Trophoblast cell (in vitro differentiated cells and primary cell): ENCODE results near the gene STPG4.
"Not testable (repeated sequence)": the region's sequence is repeated elsewhere in the genome, so short reads cannot be mapped to it uniquely, and the experiment has no call there.

Experiments
- DNase-seq, 2 donors: peaks; one replicate each; pipeline ENCODE4 v3.0.0-alpha.2; 2016
- H2AFZ ChIP-seq: 2 replicates; pipeline ENCODE4 v1.6.1; 2013; ENCODE audit warnings: low read length, moderate library complexity, mild to moderate bottlenecking; ENCODE audit not compliant: insufficient read depth, poor library complexity
- H2AK5ac ChIP-seq: 2 replicates; pipeline ENCODE4 v1.6.1; 2013; ENCODE audit warnings: mild to moderate bottlenecking, low read length
- H2BK120ac ChIP-seq: 2 replicates; pipeline ENCODE4 v1.6.1; 2013; ENCODE audit warnings: low read length, mild to moderate bottlenecking, moderate library complexity; ENCODE audit not compliant: insufficient read depth, poor library complexity
- H2BK12ac ChIP-seq: 2 replicates; pipeline ENCODE4 v1.6.1; 2013; ENCODE audit warnings: mild to moderate bottlenecking, low read length, moderate library complexity
- H2BK5ac ChIP-seq: 2 replicates; pipeline ENCODE4 v1.6.1; 2013; ENCODE audit warnings: low read length, low read depth, moderate library complexity, mild to moderate bottlenecking; ENCODE audit not compliant: poor library complexity
- H3K14ac ChIP-seq: 2 replicates; pipeline ENCODE4 v1.6.1; 2013; ENCODE audit warnings: mild to moderate bottlenecking, low read length
- H3K18ac ChIP-seq: 2 replicates; pipeline ENCODE4 v1.6.1; 2013; ENCODE audit warnings: mild to moderate bottlenecking, low read length
- H3K23ac ChIP-seq: 2 replicates; pipeline ENCODE4 v1.6.1; 2013; ENCODE audit warnings: low read length
- H3K27ac ChIP-seq: 2 replicates; pipeline ENCODE4 v1.5.1; 2013; ENCODE audit warnings: low read depth, mild to moderate bottlenecking, inconsistent platforms, low read length, moderate library complexity
- H3K27me3 ChIP-seq: 2 replicates; pipeline ENCODE4 v1.6.1; 2013; ENCODE audit warnings: inconsistent platforms, mild to moderate bottlenecking, low read length, moderate library complexity; ENCODE audit not compliant: insufficient read depth
- H3K36me3 ChIP-seq, 2 experiments: 1 replicate in 1 of 2; 2 replicates in 1 of 2; pipeline ENCODE4 v1.6.1; 2013; ENCODE audit warnings: low read length in 2 of 2, mild to moderate bottlenecking in 2 of 2, moderate library complexity in 1 of 2; ENCODE audit not compliant: insufficient read depth in 2 of 2, control insufficient read depth in 1 of 2
- H3K4ac ChIP-seq: 2 replicates; pipeline ENCODE4 v1.6.1; 2013; ENCODE audit warnings: low read depth, mild to moderate bottlenecking, low read length, moderate library complexity
- H3K4me1 ChIP-seq, 2 experiments: 1 replicate in 1 of 2; 2 replicates in 1 of 2; pipeline ENCODE4 v1.6.1; 2013; ENCODE audit warnings: low read length in 2 of 2, mild to moderate bottlenecking in 2 of 2, moderate library complexity in 1 of 2; ENCODE audit not compliant: insufficient read depth in 2 of 2, control insufficient read depth in 1 of 2
- H3K4me2 ChIP-seq: 2 replicates; pipeline ENCODE4 v1.6.1; 2013; ENCODE audit warnings: inconsistent platforms, mild to moderate bottlenecking, low read length, moderate library complexity
- H3K4me3 ChIP-seq: 2 replicates; pipeline ENCODE4 v1.5.1; 2013; ENCODE audit warnings: mild to moderate bottlenecking, low read depth, low read length, inconsistent platforms
- H3K79me1 ChIP-seq: one replicate; pipeline ENCODE4 v1.6.1; 2013; ENCODE audit warnings: low read length
- H3K79me2 ChIP-seq: 2 replicates; pipeline ENCODE4 v1.6.1; 2013; ENCODE audit warnings: low read length, mild to moderate bottlenecking; ENCODE audit not compliant: control insufficient read depth, insufficient read depth, poor library complexity
- H3K9ac ChIP-seq: 2 replicates; pipeline ENCODE4 v1.6.1; 2013; ENCODE audit warnings: mild to moderate bottlenecking, low read length
- H3K9me3 ChIP-seq: 2 replicates; pipeline ENCODE4 v1.6.1; 2013; ENCODE audit warnings: low read depth, mild to moderate bottlenecking, control low read depth, inconsistent platforms, low read length; ENCODE audit not compliant: insufficient read depth
- H4K12ac ChIP-seq: 2 replicates; pipeline ENCODE4 v1.6.1; 2013; ENCODE audit warnings: low read depth, mild to moderate bottlenecking, low read length, moderate library complexity
- H4K8ac ChIP-seq: 2 replicates; pipeline ENCODE4 v1.6.1; 2013; ENCODE audit warnings: low read depth, mild to moderate bottlenecking, low read length, moderate library complexity
- H4K91ac ChIP-seq: one replicate; pipeline ENCODE4 v1.6.1; 2013; ENCODE audit warnings: low read depth, mild to moderate bottlenecking, low read length, moderate library complexity
- WGBS: extraction: QIAGEN DNeasy Blood & Tissue Kit; methylation state at CpG from one replicate; pipeline ENCODE4 v1.1.7; 2013; ENCODE audit warnings: missing lambda C conversion rate; ENCODE audit not compliant: insufficient read length, insufficient coverage; ENCODE audit errors: extremely low coverage; 5-methylcytosine and 5-hydroxymethylcytosine counted together

Gene STPG4

DNA sequence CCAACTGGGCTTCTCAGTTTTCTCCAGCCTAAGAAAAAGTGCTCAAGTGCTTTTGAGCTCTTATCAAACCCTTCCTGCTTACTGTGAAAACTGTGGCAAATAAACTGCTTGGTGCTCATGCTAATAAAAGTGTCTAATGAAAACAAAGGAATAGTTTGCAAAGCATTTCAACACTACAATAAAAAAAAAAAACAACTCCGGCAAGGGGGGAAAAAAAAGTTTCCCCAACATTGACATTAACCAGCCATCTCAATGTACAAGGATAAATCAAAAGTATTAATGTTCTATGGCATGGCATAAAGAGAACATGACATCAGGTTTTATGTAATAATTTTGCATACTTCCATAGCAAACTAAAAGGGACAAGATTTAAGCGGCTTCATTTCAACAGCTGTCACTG is 14.7 kb upstream of the STPG4 start:
- Histone ChIP-seq H2BK12ac (no peak overlapping the region), H3K4me3 (no peak overlapping the region), H3K79me1 (no peaks in the 10 kb centered on the region), H4K8ac (no peak overlapping the region), H3K27me3 (no peaks in the 10 kb centered on the region), H3K14ac (no peak overlapping the region), H2AFZ (no peak overlapping the region), H3K9ac (no peak overlapping the region), H3K4me1 (peaks cover 2% of the 10 kb centered on the region in 2 experiments), H4K12ac (no peak overlapping the region), H4K91ac (no peak overlapping the region), H3K27ac (no peak overlapping the region), H2BK120ac (no peak overlapping the region), H2BK5ac (no peak overlapping the region), H3K23ac (no peak overlapping the region), H3K79me2 (peaks cover 14% of the 10 kb centered on the region), H3K4me2 (no peak overlapping the region), H2AK5ac (no peak overlapping the region), H3K18ac (no peak overlapping the region), H3K9me3 (no peaks in the 10 kb centered on the region), H3K4ac (peak overlapping the region; percentile 46), H3K36me3 (peaks cover 9 to 14% of the 10 kb centered on the region in 2 experiments)
- no peak for DNase-seq
- WGBS: no CpG with 5 or more reads among the region's 2 CpGs

GRCh38 chr2:47168895-47169294 is 13.8 kb upstream of the STPG4 start:
- H2BK5ac ChIP-seq, H3K4ac ChIP-seq, H3K18ac ChIP-seq, H3K4me3 ChIP-seq, H3K9ac ChIP-seq, H3K9me3 ChIP-seq, DNase-seq, H3K27me3 ChIP-seq, H2BK120ac ChIP-seq, H3K79me1 ChIP-seq, H3K23ac ChIP-seq, H4K8ac ChIP-seq, H2AFZ ChIP-seq, H3K4me1 ChIP-seq, H2AK5ac ChIP-seq, H4K12ac ChIP-seq, H4K91ac ChIP-seq, H3K14ac ChIP-seq, H2BK12ac ChIP-seq, H3K4me2 ChIP-seq, H3K27ac ChIP-seq: not testable (repeated sequence)
- WGBS: no CpG with 5 or more reads among the region's 8 CpGs
- Histone ChIP-seq H3K36me3 (peaks cover 12 to 17% of the 10 kb centered on the region in 2 experiments), H3K79me2 (peaks cover 13% of the 10 kb centered on the region)

- H3K9me3 ChIP-seq: no peaks in the 10 kb centered on the region
- no peak overlapping the region for H3K4ac ChIP-seq
- no peak overlapping the region for H3K23ac ChIP-seq
- no peak overlapping the region for H2BK5ac ChIP-seq
- H3K79me1 ChIP-seq: no peaks in the 10 kb centered on the region
- no peak overlapping the region for H3K9ac ChIP-seq
- H3K14ac ChIP-seq: no peak overlapping the region
- DNase-seq: no peak
- H3K4me3 ChIP-seq: no peak overlapping the region
- no peak overlapping the region for H4K8ac ChIP-seq
- peaks cover 10% of the 10 kb centered on the region for H3K79me2 ChIP-seq
- no peak overlapping the region for H3K27ac ChIP-seq
- H3K36me3 ChIP-seq: peaks cover 17 to 21% of the 10 kb centered on the region in 2 experiments
- H2AK5ac ChIP-seq: no peak overlapping the region
- no peak overlapping the region for H2BK120ac ChIP-seq
- H3K18ac ChIP-seq: no peak overlapping the region
- H4K12ac ChIP-seq: no peak overlapping the region
- WGBS: no CpG with 5 or more reads among the region's 5 CpGs
- no peaks in the 10 kb centered on the region for H3K27me3 ChIP-seq
- no peak overlapping the region for H2BK12ac ChIP-seq
- H2AFZ ChIP-seq: no peak overlapping the region
- H4K91ac ChIP-seq: no peak overlapping the region
- H3K4me2 ChIP-seq: no peak overlapping the region
- H3K4me1 ChIP-seq: peaks cover 0 to 6% of the 10 kb centered on the region in 2 experiments
Observed at GRCh38 chr2:47167149-47167548, 12.0 kb upstream of the STPG4 start.

- H3K9ac ChIP-seq: no peak overlapping the region
- no peak overlapping the region for H3K23ac ChIP-seq
- no peak overlapping the region for H3K4me2 ChIP-seq
- H4K8ac ChIP-seq: no peak overlapping the region
- H3K79me2 ChIP-seq: peaks cover 9% of the 10 kb centered on the region
- no peak overlapping the region for H4K91ac ChIP-seq
- H3K14ac ChIP-seq: no peak overlapping the region
- no peaks in the 10 kb centered on the region for H3K9me3 ChIP-seq
- no peak overlapping the region for H3K18ac ChIP-seq
- no peaks in the 10 kb centered on the region for H3K79me1 ChIP-seq
- no peak overlapping the region for H2BK5ac ChIP-seq
- H3K27ac ChIP-seq: no peak overlapping the region
- no peak overlapping the region for H2AK5ac ChIP-seq
- no peak overlapping the region for H2BK12ac ChIP-seq
- no peak overlapping the region for H2AFZ ChIP-seq
- no peak overlapping the region for H2BK120ac ChIP-seq
- H4K12ac ChIP-seq: no peak overlapping the region
- peaks cover 16 to 25% of the 10 kb centered on the region in 2 experiments for H3K36me3 ChIP-seq
- no peak overlapping the region for H3K4me3 ChIP-seq
- H3K4me1 ChIP-seq: peaks cover 0 to 5% of the 10 kb centered on the region in 2 experiments
- no peak for DNase-seq
- H3K4ac ChIP-seq: peak overlapping the region; percentile 75
- no peaks in the 10 kb centered on the region for H3K27me3 ChIP-seq
Observed at GRCh38 chr2:47165001-47165555, 10.0 kb upstream of the STPG4 start.
